ENCODE measurements around the gene ZNF136. TPM values are rescaled to one million over a fixed set of nuclear protein-coding genes. Genes with fewer than 3 reads are reported as not detected.

ZNF136 gene
- total and polyA plus RNA-seq, 4 donors = 0.92 to 5.8 (median 3.3) TPM

DNA sequence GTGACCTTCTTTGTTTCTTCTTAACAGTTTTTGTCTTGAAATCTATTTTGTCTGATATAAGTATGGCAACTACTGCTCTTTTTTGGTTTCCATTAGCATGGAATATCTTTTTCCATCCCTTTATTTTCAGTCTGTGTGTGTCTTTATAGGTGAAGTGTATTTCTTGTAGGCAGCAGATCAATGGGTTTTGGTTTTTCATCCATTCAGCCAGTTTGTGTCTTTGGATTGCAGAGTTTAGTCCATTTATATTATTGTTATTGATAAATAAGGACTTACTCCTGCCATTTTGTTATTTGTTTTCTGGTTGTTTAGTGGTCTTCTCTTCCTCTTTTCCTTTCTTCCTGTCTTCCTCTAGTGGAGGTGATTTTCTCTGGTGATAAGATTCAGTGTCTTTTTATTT lies 54.4 kb downstream of the ZNF136 start:
- H3K36me3 ChIP-seq (ENCODE audit: control insufficient read depth in 4 of 4, insufficient read depth in 3 of 4, low read depth in 1 of 4, low read length in 3 of 4) = peaks cover 0 to 1% (median 0%) of the 10 kb centered on the region in 4 donors
- no peaks in the 10 kb centered on the region for H3K4me1 ChIP-seq (ENCODE audit: control insufficient read depth in 4 of 4, insufficient read depth in 4 of 4, low read length in 3 of 4)
- H3K9ac ChIP-seq (ENCODE audit: low read depth in 1 of 2, low read length in 2 of 2) = no peak overlapping the region
- H3K27me3 ChIP-seq (ENCODE audit: control insufficient read depth in 4 of 4, insufficient read depth in 4 of 4, low read length in 3 of 4) = no peaks in the 10 kb centered on the region
- TF ChIP-seq HNF4G (IDR thresholded peaks at IDR 0.05) (no peak), RXRA (IDR thresholded peaks at IDR 0.05) (no peak), RAD21 (IDR thresholded peaks at IDR 0.05) (no peak), HNF4A (conservative IDR thresholded peaks at IDR 0.05) (no peak), YY1 (IDR thresholded peaks at IDR 0.05) (no peak), TAF1 (conservative IDR thresholded peaks at IDR 0.05) (no peak)
- TF ChIP-seq, protein P1, sequence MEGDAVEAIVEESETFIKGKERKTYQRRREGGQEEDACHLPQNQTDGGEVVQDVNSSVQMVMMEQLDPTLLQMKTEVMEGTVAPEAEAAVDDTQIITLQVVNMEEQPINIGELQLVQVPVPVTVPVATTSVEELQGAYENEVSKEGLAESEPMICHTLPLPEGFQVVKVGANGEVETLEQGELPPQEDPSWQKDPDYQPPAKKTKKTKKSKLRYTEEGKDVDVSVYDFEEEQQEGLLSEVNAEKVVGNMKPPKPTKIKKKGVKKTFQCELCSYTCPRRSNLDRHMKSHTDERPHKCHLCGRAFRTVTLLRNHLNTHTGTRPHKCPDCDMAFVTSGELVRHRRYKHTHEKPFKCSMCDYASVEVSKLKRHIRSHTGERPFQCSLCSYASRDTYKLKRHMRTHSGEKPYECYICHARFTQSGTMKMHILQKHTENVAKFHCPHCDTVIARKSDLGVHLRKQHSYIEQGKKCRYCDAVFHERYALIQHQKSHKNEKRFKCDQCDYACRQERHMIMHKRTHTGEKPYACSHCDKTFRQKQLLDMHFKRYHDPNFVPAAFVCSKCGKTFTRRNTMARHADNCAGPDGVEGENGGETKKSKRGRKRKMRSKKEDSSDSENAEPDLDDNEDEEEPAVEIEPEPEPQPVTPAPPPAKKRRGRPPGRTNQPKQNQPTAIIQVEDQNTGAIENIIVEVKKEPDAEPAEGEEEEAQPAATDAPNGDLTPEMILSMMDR (IDR thresholded peaks at IDR 0.05; ENCODE audit: low read depth, low read length, missing input control) = no peak
- peaks cover 9 to 38% (median 19%) of the 10 kb centered on the region in 4 donors for H3K9me3 ChIP-seq (ENCODE audit: control insufficient read depth in 4 of 4, low read length in 3 of 4)
- H3K4me3 ChIP-seq (ENCODE audit: low read depth in 1 of 3, low read length in 3 of 3) = peak overlapping the region in 2 of 3 donors; percentile 11 to 29
- DNase-seq (ENCODE audit: low spot score) = no peak
- no peak overlapping the region for H3K27ac ChIP-seq (ENCODE audit: low read depth in 1 of 2, low read length in 2 of 2)

DNA sequence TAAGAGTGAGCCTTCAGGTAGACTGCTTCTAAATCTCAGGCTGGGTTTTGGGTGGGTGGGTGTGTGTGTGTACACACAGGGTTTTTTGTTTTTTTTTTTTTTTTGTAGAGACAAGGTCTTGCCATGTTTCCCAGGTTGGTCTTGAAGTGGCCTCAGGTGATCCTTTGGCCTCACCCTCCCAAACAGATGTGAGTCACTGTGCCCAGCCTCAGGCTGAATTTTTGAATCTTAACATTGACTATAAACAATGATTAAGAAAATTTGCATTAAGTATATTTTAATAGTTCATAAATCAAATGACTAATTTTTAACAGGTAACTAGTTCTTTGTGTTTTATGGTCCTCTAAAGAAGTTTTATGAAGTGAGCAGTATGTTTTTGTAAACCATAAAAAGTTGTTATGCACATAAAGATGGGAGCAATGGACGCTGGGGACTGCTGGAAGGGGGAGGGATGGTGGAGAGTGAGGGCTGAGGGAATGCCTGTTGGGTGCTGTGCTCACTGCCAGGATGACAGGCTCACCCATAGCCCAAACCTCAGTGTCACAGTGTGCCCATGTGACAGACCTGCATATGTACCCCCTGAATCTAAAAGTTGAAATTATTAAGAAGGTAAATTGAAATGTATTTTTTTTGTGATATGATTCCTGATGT lies 60.2 kb downstream of the ZNF136 start:
- no peak for DNase-seq (ENCODE audit: low spot score)
- Histone ChIP-seq H3K9me3 (ENCODE audit: control insufficient read depth in 4 of 4, low read length in 3 of 4) (peaks cover 4 to 18% (median 11%) of the 10 kb centered on the region in 4 donors), H3K27me3 (ENCODE audit: control insufficient read depth in 4 of 4, insufficient read depth in 4 of 4, low read length in 3 of 4) (no peaks in the 10 kb centered on the region), H3K9ac (ENCODE audit: low read depth in 1 of 2, low read length in 2 of 2) (no peak overlapping the region), H3K4me3 (ENCODE audit: low read depth in 1 of 3, low read length in 3 of 3) (no peak overlapping the region), H3K27ac (ENCODE audit: low read depth in 1 of 2, low read length in 2 of 2) (no peak overlapping the region), H3K36me3 (ENCODE audit: control insufficient read depth in 4 of 4, insufficient read depth in 3 of 4, low read depth in 1 of 4, low read length in 3 of 4) (peaks cover 7 to 13% (median 9%) of the 10 kb centered on the region in 4 donors), H3K4me1 (ENCODE audit: control insufficient read depth in 4 of 4, insufficient read depth in 4 of 4, low read length in 3 of 4) (no peaks in the 10 kb centered on the region)
- WGBS = 91% methylated on average over 1 of the region's 1 CpG
- TF ChIP-seq JUND (IDR thresholded peaks at IDR 0.05) = no peak
- TF ChIP-seq HNF4A (conservative IDR thresholded peaks at IDR 0.05) = no peak
- TF ChIP-seq FOXA2 (IDR thresholded peaks at IDR 0.05) = no peak
- TF ChIP-seq, protein P1 (IDR thresholded peaks at IDR 0.05; ENCODE audit: low read depth, low read length, missing input control) = no peak
- no peak for TF ChIP-seq RAD21 (IDR thresholded peaks at IDR 0.05)
- TF ChIP-seq TAF1 (conservative IDR thresholded peaks at IDR 0.05) = no peak
- TF ChIP-seq HNF4G (IDR thresholded peaks at IDR 0.05) = no peak
- TF ChIP-seq YY1 (IDR thresholded peaks at IDR 0.05) = no peak
- no peak for TF ChIP-seq NR2F2 (IDR thresholded peaks at IDR 0.05)
- TF ChIP-seq, protein P2, sequence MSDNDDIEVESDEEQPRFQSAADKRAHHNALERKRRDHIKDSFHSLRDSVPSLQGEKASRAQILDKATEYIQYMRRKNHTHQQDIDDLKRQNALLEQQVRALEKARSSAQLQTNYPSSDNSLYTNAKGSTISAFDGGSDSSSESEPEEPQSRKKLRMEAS (IDR thresholded peaks at IDR 0.05) = no peak
- no peak for TF ChIP-seq GABPA (IDR thresholded peaks at IDR 0.05 in 1 of 2, conservative IDR thresholded peaks at IDR 0.05 in 1 of 2)
- TF ChIP-seq EGR1 (IDR thresholded peaks at IDR 0.05; ENCODE audit: low read depth in 2 of 2) = no peak
- no peak for TF ChIP-seq ATF3 (IDR thresholded peaks at IDR 0.05)
- TF ChIP-seq SP1 (IDR thresholded peaks at IDR 0.05) = no peak
- TF ChIP-seq, protein P3, sequence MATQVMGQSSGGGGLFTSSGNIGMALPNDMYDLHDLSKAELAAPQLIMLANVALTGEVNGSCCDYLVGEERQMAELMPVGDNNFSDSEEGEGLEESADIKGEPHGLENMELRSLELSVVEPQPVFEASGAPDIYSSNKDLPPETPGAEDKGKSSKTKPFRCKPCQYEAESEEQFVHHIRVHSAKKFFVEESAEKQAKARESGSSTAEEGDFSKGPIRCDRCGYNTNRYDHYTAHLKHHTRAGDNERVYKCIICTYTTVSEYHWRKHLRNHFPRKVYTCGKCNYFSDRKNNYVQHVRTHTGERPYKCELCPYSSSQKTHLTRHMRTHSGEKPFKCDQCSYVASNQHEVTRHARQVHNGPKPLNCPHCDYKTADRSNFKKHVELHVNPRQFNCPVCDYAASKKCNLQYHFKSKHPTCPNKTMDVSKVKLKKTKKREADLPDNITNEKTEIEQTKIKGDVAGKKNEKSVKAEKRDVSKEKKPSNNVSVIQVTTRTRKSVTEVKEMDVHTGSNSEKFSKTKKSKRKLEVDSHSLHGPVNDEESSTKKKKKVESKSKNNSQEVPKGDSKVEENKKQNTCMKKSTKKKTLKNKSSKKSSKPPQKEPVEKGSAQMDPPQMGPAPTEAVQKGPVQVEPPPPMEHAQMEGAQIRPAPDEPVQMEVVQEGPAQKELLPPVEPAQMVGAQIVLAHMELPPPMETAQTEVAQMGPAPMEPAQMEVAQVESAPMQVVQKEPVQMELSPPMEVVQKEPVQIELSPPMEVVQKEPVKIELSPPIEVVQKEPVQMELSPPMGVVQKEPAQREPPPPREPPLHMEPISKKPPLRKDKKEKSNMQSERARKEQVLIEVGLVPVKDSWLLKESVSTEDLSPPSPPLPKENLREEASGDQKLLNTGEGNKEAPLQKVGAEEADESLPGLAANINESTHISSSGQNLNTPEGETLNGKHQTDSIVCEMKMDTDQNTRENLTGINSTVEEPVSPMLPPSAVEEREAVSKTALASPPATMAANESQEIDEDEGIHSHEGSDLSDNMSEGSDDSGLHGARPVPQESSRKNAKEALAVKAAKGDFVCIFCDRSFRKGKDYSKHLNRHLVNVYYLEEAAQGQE (IDR thresholded peaks at IDR 0.05) = no peak

Data from liver (tissue), 9 donors.